C4-2B (cell line): ENCODE results near the gene SCFD2.

ENCODE experiments used
- CTCF ChIP-seq: fragments of 450-650 bp; conservative IDR thresholded peaks from 2 replicates; pipeline ENCODE4 v1.5.1; 2017; ENCODE audit warnings: mild to moderate bottlenecking
- ZFX ChIP-seq: fragments of 450-650 bp; IDR thresholded peaks from 2 replicates; pipeline ENCODE4 v1.6.1; 2017

DNA sequence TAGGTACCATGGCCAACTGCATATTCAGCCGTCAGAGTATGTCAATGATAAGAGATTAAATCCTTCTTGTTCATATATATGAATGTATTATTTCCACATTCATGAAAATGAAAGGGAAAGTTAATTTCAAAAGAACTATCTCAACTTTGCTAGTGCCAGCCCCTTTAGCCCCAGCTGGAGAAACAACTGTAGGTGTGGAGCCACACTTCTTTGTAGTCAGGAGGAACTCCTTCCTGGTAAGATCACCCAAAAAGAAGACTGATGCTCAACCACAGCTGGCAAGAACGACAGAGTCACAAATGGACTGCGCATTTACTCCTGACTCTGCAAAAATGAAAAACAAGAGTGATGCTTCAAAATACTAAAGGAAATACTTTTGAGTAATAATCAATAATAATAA, 367.4 kb downstream of the SCFD2 start:
- no peak for TF ChIP-seq CTCF
- TF ChIP-seq ZFX, result no peak
